ENCODE results near the gene SLC6A3.
A peak's percentile ranks its signal among the peaks of the same experiment; 100 is the strongest.

The SLC6A3 gene

GRCh38 chr5:1404062-1404461 lies 41.2 kb downstream of the SLC6A3 start:
- DNase-seq = no peak

GRCh38 chr5:1402611-1403255 lies 42.5 kb downstream of the SLC6A3 start:
- DNase-seq = no peak

GRCh38 chr5:1401536-1402138 lies 43.6 kb downstream of the SLC6A3 start:
- no peak for DNase-seq

- DNase-seq = no peak
Measured at GRCh38 chr5:1400936-1401335, 44.3 kb downstream of the SLC6A3 start.

- DNase-seq = no peak
Measured at GRCh38 chr5:1400211-1400855, 44.9 kb downstream of the SLC6A3 start.

- DNase-seq = no peak
Measured at GRCh38 chr5:1399737-1400136, 45.5 kb downstream of the SLC6A3 start.

GRCh38 chr5:1396293-1396816 lies 48.9 kb downstream of the SLC6A3 start:
- DNase-seq = no peak

- no peak for DNase-seq
Measured at GRCh38 chr5:1394881-1395860, 50.1 kb downstream of the SLC6A3 start.

- DNase-seq = no peak
Measured at GRCh38 chr5:1393571-1394501, 51.4 kb downstream of the SLC6A3 start.

GRCh38 chr5:1392801-1393565 lies 52.3 kb downstream of the SLC6A3 start:
- DNase-seq = no peak

- DNase-seq = no peak
Measured at GRCh38 chr5:1392261-1392660, 53.0 kb downstream of the SLC6A3 start.

- DNase-seq = no peak
Measured at GRCh38 chr5:1391691-1392090, 53.5 kb downstream of the SLC6A3 start.

GRCh38 chr5:1390861-1391600 lies 54.2 kb downstream of the SLC6A3 start:
- DNase-seq = no peak

GRCh38 chr5:1390333-1390732 lies 54.9 kb downstream of the SLC6A3 start:
- no peak for DNase-seq

GRCh38 chr5:1388383-1388967 lies 56.8 kb downstream of the SLC6A3 start:
- no peak for DNase-seq

- DNase-seq = no peak
Measured at GRCh38 chr5:1387876-1388275, 57.4 kb downstream of the SLC6A3 start.

GRCh38 chr5:1387059-1387755 lies 58.0 kb downstream of the SLC6A3 start:
- DNase-seq = no peak

- peak; percentile 72 for DNase-seq
Measured at GRCh38 chr5:1386274-1386717, 58.9 kb downstream of the SLC6A3 start.
